ENCODE data around the gene DSCAML1. TPM values are rescaled to one million over a fixed set of nuclear protein-coding genes. Genes with fewer than 3 reads are reported as not detected.

The DSCAML1 gene
- total and polyA plus RNA-seq, 9 of the 15 experiments (the other 6 are each of a cell fraction or from before 2014, with no cell fraction given), result not detected

DNA sequence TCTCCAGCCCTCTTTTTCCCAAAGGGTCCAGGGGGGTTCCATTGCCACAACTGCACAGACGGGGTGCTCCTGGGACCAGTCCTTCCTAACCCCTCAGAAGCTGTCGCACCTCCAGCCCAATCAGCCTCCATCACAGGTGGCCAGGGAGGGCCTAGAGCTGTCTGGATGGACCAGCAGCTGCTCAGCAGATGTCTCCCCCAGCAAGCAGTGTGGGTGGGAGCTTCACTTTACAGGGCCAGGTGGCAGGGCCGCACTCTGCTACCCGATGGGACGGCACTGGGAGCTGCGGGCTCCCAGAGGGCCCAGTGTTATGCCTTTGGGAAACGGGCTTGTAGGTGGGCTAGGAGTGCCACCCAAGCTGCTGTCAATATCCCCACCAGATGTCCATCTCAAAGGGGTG, 120.5 kb downstream of the DSCAML1 start:
- FAIRE-seq (no peak), ATAC-seq (no peak), DNase-seq (ENCODE audit: extremely low read depth in 1 of 4, low spot score in 3 of 4) (no peak)
- intact Hi-C loops (cut with micrococcal nuclease), result no loop called here
- no peak overlapping the region for H3K4me3 ChIP-seq
- H3K9me1 ChIP-seq (ENCODE audit: control insufficient read depth, insufficient read depth, low read length), result no peaks in the 10 kb centered on the region
- H3K79me2 ChIP-seq (ENCODE audit: control insufficient read depth, insufficient read depth, low read length), result no peaks in the 10 kb centered on the region
- no peak overlapping the region for H3K9ac ChIP-seq (ENCODE audit: insufficient read depth in 1 of 2, low read depth in 2 of 2, low read length in 2 of 2)
- H4K20me1 ChIP-seq (replicated peaks; ENCODE audit: control insufficient read depth, insufficient read depth, low read length), result no peaks in the 10 kb centered on the region; the same call in 1 of the 2 replicates
- BruUV-seq (replicated peaks), result no TSS peak
- H3K4me2 ChIP-seq (ENCODE audit: insufficient read depth, low read length), result no peak overlapping the region
- H3K9me3 ChIP-seq (replicated peaks; ENCODE audit: control insufficient read depth, insufficient read depth, low read depth, low read length), result no peaks in the 10 kb centered on the region
- POLR2A ChIA-PET, result no interaction called here
- no peak overlapping the region for H3K27ac ChIP-seq (ENCODE audit: extremely low read depth, low read depth, low read length)
- 0% methylated on average over 7 of the region's 7 CpGs for WGBS (ENCODE audit: insufficient coverage, low coverage, missing lambda C conversion rate)
- CTCF ChIA-PET (ENCODE audit: low intra/inter-chr PET ratio), result no interaction called here
- no peaks in the 10 kb centered on the region for H3K36me3 ChIP-seq (ENCODE audit: control insufficient read depth, insufficient read depth, low read length)
- TF ChIP-seq ZC3H4 (CRISPR knock-in tag; IDR thresholded peaks at IDR 0.05; ENCODE audit: borderline replicate concordance) (no peak), MTA2 (IDR thresholded peaks at IDR 0.05; ENCODE audit: low read depth) (no peak), GTF2F1 (IDR thresholded peaks at IDR 0.05; ENCODE audit: low read depth, low read length) (no peak), PHF20 (IDR thresholded peaks at IDR 0.05; ENCODE audit: partially characterized antibody) (no peak), PATZ1 (CRISPR knock-in tag; IDR thresholded peaks at IDR 0.05; ENCODE audit: borderline replicate concordance) (no peak), KHSRP (IDR thresholded peaks at IDR 0.05) (no peak), RHOXF2B (CRISPR knock-in tag; conservative IDR thresholded peaks at IDR 0.05) (no peak)
- TF ChIP-seq, protein P1, sequence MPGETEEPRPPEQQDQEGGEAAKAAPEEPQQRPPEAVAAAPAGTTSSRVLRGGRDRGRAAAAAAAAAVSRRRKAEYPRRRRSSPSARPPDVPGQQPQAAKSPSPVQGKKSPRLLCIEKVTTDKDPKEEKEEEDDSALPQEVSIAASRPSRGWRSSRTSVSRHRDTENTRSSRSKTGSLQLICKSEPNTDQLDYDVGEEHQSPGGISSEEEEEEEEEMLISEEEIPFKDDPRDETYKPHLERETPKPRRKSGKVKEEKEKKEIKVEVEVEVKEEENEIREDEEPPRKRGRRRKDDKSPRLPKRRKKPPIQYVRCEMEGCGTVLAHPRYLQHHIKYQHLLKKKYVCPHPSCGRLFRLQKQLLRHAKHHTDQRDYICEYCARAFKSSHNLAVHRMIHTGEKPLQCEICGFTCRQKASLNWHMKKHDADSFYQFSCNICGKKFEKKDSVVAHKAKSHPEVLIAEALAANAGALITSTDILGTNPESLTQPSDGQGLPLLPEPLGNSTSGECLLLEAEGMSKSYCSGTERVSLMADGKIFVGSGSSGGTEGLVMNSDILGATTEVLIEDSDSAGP (CRISPR knock-in tag; IDR thresholded peaks at IDR 0.05), result no peak
- no peak overlapping the region for H2AFZ ChIP-seq (ENCODE audit: low read depth, low read length)
- H3K27me3 ChIP-seq (ENCODE audit: control insufficient read depth in 2 of 2, insufficient read depth in 2 of 2, low read length in 2 of 2), result peaks cover 13 to 66% of the 10 kb centered on the region in 2 experiments
- in situ Hi-C loops (cut with MboI), result no loop called here
- no peaks in the 10 kb centered on the region for H3K4me1 ChIP-seq (replicated peaks in 1 of 2; ENCODE audit: control insufficient read depth in 2 of 2, insufficient read depth in 2 of 2, low read length in 2 of 2)

Measured in K562 (cell line).